Upper lobe of left lung (tissue), 4 donors: Measurements from ENCODE around the gene PLPPR3.

Experiments used
- CTCF ChIP-seq, 6 experiments: fragments of 450-650 bp in 4 of 6; fragments of 200-600 bp in 2 of 6; sonication (generic) in 2 of 6; IDR thresholded peaks; one replicate each; pipeline ENCODE4 v1.5.1; 2016 to 2019; ENCODE audit warnings: antibody characterized with exemption in 6 of 6
- EP300 ChIP-seq, 4 donors: sonication (generic); formaldehyde crosslinking; IDR thresholded peaks; one replicate each; pipeline ENCODE4 v1.5.1; 2017; ENCODE audit warnings: antibody characterized with exemption in 4 of 4, control low read depth in 2 of 4
- POLR2A ChIP-seq, 4 donors: fragments of 450-650 bp; IDR thresholded peaks; one replicate each; pipeline ENCODE4 v1.5.1; 2016 to 2017; ENCODE audit warnings: antibody characterized with exemption in 4 of 4, mild to moderate bottlenecking in 2 of 4
- POLR2AphosphoS5 ChIP-seq, 2 donors: sonication (generic); formaldehyde crosslinking; IDR thresholded peaks; one replicate each; pipeline ENCODE4 v1.5.1; 2017; ENCODE audit warnings: antibody characterized with exemption in 2 of 2

- no peak for TF ChIP-seq CTCF (IDR thresholded peaks at IDR 0.05)
- TF ChIP-seq POLR2AphosphoS5 (IDR thresholded peaks at IDR 0.05): no peak
- TF ChIP-seq POLR2A (IDR thresholded peaks at IDR 0.05): no peak
- TF ChIP-seq EP300 (IDR thresholded peaks at IDR 0.05): no peak
Observed at GRCh38 chr19:772063-772462, 49.7 kb downstream of the PLPPR3 start.
